ENCODE results near the gene ACBD7. TPM values are rescaled to one million over a fixed set of nuclear protein-coding genes. Genes with fewer than 3 reads are reported as not detected.

ACBD7 gene
- total RNA-seq, 1 donor from 2014 or later, result 0.33 TPM

DNA sequence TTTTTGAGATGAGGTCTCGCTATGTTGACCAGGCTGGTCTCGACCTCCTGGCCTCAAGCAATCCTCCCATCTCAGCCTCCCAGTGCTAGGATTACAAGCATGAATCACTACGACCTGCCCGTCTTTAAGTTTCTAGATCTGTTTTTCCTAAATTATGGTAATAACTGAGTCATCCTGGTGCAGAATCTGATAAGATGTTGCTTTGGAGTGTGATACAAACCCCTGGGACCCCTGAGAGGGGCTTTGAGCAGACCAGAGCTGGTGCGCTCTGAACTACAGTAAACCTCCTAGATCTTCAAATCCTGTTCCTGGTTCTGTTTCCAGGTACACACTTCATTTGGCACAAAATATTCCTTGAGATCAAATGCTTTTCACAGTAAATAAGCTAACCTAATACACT is 42.8 kb upstream of the ACBD7 start:
- H3K9me3 Mint-ChIP-seq (ENCODE audit: unreplicated experiment), result no peaks in the 10 kb centered on the region
- H3K27ac Mint-ChIP-seq (ENCODE audit: unreplicated experiment), result no peak overlapping the region
- H3K27me3 Mint-ChIP-seq (ENCODE audit: unreplicated experiment), result peaks cover 2% of the 10 kb centered on the region
- H3K36me3 Mint-ChIP-seq (ENCODE audit: low read depth, unreplicated experiment), result peaks cover 11% of the 10 kb centered on the region
- TF ChIP-seq, protein P1, sequence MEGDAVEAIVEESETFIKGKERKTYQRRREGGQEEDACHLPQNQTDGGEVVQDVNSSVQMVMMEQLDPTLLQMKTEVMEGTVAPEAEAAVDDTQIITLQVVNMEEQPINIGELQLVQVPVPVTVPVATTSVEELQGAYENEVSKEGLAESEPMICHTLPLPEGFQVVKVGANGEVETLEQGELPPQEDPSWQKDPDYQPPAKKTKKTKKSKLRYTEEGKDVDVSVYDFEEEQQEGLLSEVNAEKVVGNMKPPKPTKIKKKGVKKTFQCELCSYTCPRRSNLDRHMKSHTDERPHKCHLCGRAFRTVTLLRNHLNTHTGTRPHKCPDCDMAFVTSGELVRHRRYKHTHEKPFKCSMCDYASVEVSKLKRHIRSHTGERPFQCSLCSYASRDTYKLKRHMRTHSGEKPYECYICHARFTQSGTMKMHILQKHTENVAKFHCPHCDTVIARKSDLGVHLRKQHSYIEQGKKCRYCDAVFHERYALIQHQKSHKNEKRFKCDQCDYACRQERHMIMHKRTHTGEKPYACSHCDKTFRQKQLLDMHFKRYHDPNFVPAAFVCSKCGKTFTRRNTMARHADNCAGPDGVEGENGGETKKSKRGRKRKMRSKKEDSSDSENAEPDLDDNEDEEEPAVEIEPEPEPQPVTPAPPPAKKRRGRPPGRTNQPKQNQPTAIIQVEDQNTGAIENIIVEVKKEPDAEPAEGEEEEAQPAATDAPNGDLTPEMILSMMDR (IDR thresholded peaks at IDR 0.05; ENCODE audit: unreplicated experiment), result no peak
- no peak overlapping the region for H3K4me3 Mint-ChIP-seq (ENCODE audit: unreplicated experiment)
- H3K4me1 Mint-ChIP-seq (ENCODE audit: unreplicated experiment), result peaks cover 1% of the 10 kb centered on the region
- no peak for DNase-seq (ENCODE audit: low spot score)

DNA sequence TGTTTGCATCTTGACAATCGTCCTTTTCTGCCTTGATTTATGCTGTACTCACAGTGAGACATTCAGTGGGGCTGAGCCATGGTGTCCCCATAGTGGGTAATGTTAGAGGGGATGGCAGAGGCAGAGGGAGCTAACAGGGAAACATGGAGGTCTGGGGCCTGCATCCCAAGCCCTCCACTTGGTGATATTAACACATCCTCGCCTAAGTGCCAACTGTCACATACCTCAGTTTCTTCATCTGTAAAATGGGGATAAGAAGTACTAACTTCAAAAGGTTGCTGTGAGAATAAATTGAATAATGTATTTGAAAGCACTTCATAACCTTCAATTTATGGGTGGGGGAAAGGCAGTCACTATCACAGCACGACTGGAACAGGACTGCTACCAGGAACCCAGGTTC is 36.3 kb upstream of the ACBD7 start:
- Mint-ChIP-seq H3K27me3 (ENCODE audit: unreplicated experiment) (peaks cover 2% of the 10 kb centered on the region), H3K4me1 (ENCODE audit: unreplicated experiment) (no peaks in the 10 kb centered on the region), H3K4me3 (ENCODE audit: unreplicated experiment) (no peak overlapping the region), H3K27ac (ENCODE audit: unreplicated experiment) (no peak overlapping the region), H3K36me3 (ENCODE audit: low read depth, unreplicated experiment) (peaks cover 4% of the 10 kb centered on the region), H3K9me3 (ENCODE audit: unreplicated experiment) (no peaks in the 10 kb centered on the region)
- no peak for DNase-seq (ENCODE audit: low spot score)
- TF ChIP-seq, protein P1 (IDR thresholded peaks at IDR 0.05; ENCODE audit: unreplicated experiment), result no peak

DNA sequence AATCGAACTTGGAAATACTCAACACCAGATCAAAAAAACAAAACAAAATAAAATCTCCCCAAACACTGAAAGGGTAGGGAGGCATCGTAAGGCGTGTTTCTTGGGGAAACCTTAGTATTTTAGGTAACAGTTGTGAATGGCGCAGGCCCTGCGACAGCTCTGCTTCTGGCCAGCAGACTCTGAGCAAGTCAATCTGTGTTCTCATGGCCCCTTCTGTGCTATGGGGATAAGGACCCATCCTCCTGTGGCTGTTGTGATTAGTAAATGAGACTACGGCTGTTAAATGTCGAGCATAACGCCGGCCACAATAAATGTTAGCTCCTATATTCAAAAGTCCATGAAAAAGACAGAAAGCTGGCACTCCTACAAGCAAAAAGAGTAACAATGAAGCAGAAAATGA is 35.6 kb upstream of the ACBD7 start:
- Mint-ChIP-seq H3K27ac (ENCODE audit: unreplicated experiment) (no peak overlapping the region), H3K27me3 (ENCODE audit: unreplicated experiment) (peaks cover 2% of the 10 kb centered on the region), H3K36me3 (ENCODE audit: low read depth, unreplicated experiment) (peaks cover 10% of the 10 kb centered on the region), H3K4me3 (ENCODE audit: unreplicated experiment) (no peak overlapping the region), H3K9me3 (ENCODE audit: unreplicated experiment) (no peaks in the 10 kb centered on the region), H3K4me1 (ENCODE audit: unreplicated experiment) (no peaks in the 10 kb centered on the region)
- DNase-seq (ENCODE audit: low spot score), result no peak
- TF ChIP-seq, protein P1 (IDR thresholded peaks at IDR 0.05; ENCODE audit: unreplicated experiment), result no peak

DNA sequence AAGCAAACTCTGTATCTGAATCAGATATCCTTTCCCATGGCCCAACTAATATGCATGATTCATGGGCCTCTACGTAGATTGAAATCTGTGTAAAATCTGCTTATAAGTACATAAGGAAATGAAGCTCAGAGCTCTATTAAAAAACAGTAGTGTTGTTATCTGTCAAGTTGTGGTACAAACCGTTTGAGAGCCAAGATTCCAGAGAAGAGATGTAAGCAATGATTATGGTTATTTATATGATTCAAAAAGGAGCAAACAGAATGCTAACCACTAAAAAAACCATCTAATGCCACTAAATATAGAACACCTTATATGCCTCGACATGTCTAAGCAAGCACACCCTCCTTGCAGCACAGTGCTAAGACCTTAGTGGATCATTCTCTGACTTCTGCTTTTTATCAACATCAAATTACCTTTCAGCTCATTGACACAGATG is 35.2 kb upstream of the ACBD7 start:
- Mint-ChIP-seq H3K9me3 (ENCODE audit: unreplicated experiment) (no peaks in the 10 kb centered on the region), H3K36me3 (ENCODE audit: low read depth, unreplicated experiment) (peaks cover 11% of the 10 kb centered on the region), H3K4me1 (ENCODE audit: unreplicated experiment) (no peaks in the 10 kb centered on the region), H3K27me3 (ENCODE audit: unreplicated experiment) (peaks cover 2% of the 10 kb centered on the region), H3K4me3 (ENCODE audit: unreplicated experiment) (no peak overlapping the region), H3K27ac (ENCODE audit: unreplicated experiment) (no peak overlapping the region)
- TF ChIP-seq, protein P1 (IDR thresholded peaks at IDR 0.05; ENCODE audit: unreplicated experiment), result no peak
- no peak for DNase-seq (ENCODE audit: low spot score)

DNA sequence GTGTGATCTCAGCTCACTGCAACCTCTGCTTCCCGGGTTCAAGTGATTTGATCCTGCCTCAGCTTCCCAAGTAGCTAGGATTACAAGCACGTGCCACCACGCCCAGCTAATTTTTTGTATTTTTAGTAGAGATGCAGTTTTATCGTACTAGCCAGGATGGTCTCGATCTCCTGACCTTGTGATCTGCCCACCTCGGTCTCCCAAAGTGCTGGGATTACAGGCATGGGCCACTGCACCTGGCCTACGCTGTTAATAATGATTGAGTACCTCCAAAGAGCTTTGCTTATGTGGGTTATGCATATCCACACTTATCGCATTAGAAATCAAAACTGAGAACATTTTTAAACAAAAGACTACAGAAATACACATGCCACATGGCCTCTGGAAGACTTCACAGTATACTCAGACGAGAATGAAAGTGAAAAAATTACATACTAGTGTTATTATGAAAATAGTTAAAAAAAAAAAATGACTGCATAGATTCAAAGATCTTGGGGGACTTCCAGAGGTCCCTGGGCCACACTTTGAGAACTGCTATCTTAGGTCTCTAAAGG is 34.0 kb upstream of the ACBD7 start:
- H3K4me1 Mint-ChIP-seq (ENCODE audit: unreplicated experiment), result no peaks in the 10 kb centered on the region
- peaks cover 11% of the 10 kb centered on the region for H3K36me3 Mint-ChIP-seq (ENCODE audit: low read depth, unreplicated experiment)
- TF ChIP-seq, protein P1 (IDR thresholded peaks at IDR 0.05; ENCODE audit: unreplicated experiment), result no peak
- H3K27me3 Mint-ChIP-seq (ENCODE audit: unreplicated experiment), result peaks cover 2% of the 10 kb centered on the region
- no peaks in the 10 kb centered on the region for H3K9me3 Mint-ChIP-seq (ENCODE audit: unreplicated experiment)
- no peak for DNase-seq (ENCODE audit: low spot score)
- H3K4me3 Mint-ChIP-seq (ENCODE audit: unreplicated experiment), result no peak overlapping the region
- H3K27ac Mint-ChIP-seq (ENCODE audit: unreplicated experiment), result no peak overlapping the region

All from endothelial cell (in vitro differentiated cells).